HL-60 (cell line): ENCODE measurements around the gene NFAT5.

ENCODE experiments used
- DNase-seq, 2 experiments: peaks; one replicate each; pipeline ENCODE4 v3.0.0-alpha.2; 2010 to 2020; ENCODE audit warnings: low read depth in 1 of 2, low spot score in 1 of 2
- H3K27ac ChIP-seq: fragments of 250-450 bp; sonication (Bioruptor Pico); replicated peaks from 2 replicates; pipeline ENCODE4 v1.5.1; 2020; ENCODE audit warnings: mild to moderate bottlenecking, moderate library complexity
- H3K27me3 ChIP-seq: fragments of 250-450 bp; sonication (Bioruptor Pico); 2 replicates; pipeline ENCODE4 v1.5.1; 2021; ENCODE audit warnings: mild to moderate bottlenecking, moderate library complexity; ENCODE audit not compliant: insufficient read depth, poor library complexity, severe bottlenecking
- H3K4me3 ChIP-seq: replicated peaks from 2 replicates; pipeline ENCODE4 v1.5.1; 2011; ENCODE audit warnings: mild to moderate bottlenecking, control low read depth, low read length; ENCODE audit not compliant: insufficient read depth
- CTCF ChIP-seq: IDR thresholded peaks from one replicate; pipeline ENCODE4 v1.5.1; 2011; ENCODE audit warnings: low read length, control low read depth, inconsistent platforms; ENCODE audit not compliant: insufficient read depth
- GABPA ChIP-seq: IDR thresholded peaks from 2 replicates; pipeline ENCODE4 v1.6.1; 2012; ENCODE audit warnings: low read depth
- POLR2AphosphoS5 ChIP-seq: IDR thresholded peaks from 2 replicates; pipeline ENCODE4 v1.6.1; 2012; ENCODE audit warnings: low read depth
- SPI1 ChIP-seq: IDR thresholded peaks from 2 replicates; pipeline ENCODE4 v1.6.1; 2012; ENCODE audit warnings: low read depth, mild to moderate bottlenecking, borderline replicate concordance
- TF ChIP-seq, protein P1 (sequence below): IDR thresholded peaks from 2 replicates; pipeline ENCODE4 v1.6.1; 2012; ENCODE audit warnings: low read depth; ENCODE audit not compliant: insufficient replicate concordance

NFAT5 gene

GRCh38 chr16:69620573-69620972 is 54.8 kb downstream of the NFAT5 start:
- TF ChIP-seq, protein P1, sequence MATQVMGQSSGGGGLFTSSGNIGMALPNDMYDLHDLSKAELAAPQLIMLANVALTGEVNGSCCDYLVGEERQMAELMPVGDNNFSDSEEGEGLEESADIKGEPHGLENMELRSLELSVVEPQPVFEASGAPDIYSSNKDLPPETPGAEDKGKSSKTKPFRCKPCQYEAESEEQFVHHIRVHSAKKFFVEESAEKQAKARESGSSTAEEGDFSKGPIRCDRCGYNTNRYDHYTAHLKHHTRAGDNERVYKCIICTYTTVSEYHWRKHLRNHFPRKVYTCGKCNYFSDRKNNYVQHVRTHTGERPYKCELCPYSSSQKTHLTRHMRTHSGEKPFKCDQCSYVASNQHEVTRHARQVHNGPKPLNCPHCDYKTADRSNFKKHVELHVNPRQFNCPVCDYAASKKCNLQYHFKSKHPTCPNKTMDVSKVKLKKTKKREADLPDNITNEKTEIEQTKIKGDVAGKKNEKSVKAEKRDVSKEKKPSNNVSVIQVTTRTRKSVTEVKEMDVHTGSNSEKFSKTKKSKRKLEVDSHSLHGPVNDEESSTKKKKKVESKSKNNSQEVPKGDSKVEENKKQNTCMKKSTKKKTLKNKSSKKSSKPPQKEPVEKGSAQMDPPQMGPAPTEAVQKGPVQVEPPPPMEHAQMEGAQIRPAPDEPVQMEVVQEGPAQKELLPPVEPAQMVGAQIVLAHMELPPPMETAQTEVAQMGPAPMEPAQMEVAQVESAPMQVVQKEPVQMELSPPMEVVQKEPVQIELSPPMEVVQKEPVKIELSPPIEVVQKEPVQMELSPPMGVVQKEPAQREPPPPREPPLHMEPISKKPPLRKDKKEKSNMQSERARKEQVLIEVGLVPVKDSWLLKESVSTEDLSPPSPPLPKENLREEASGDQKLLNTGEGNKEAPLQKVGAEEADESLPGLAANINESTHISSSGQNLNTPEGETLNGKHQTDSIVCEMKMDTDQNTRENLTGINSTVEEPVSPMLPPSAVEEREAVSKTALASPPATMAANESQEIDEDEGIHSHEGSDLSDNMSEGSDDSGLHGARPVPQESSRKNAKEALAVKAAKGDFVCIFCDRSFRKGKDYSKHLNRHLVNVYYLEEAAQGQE, result no peak
- TF ChIP-seq POLR2AphosphoS5, result no peak
- TF ChIP-seq GABPA, result no peak
- TF ChIP-seq SPI1, result no peak
- no peak for TF ChIP-seq CTCF
- no peak for DNase-seq
- H3K27ac ChIP-seq, result no peak overlapping the region
- no peak overlapping the region for H3K4me3 ChIP-seq
- no peaks in the 10 kb centered on the region for H3K27me3 ChIP-seq

DNA sequence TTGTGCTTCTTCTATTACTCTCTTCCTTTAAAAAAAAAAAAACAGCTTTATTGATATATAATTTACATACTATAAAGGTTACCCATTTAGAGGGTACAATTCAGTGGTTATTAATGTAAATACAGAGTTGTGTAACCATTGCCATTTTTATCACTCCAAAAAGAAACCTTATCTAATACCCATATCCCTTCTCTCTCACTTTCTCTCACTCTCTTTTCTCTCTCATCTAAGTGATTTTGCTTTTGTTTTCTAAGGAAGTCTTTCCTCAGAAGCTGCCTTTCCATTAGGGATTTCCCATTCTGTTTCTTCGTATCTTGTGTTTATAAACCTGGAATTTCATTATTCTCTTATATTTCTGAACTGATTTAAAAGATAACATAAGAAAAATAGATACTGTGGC is 55.5 kb downstream of the NFAT5 start:
- TF ChIP-seq GABPA (no peak), CTCF (no peak), POLR2AphosphoS5 (no peak), SPI1 (no peak)
- TF ChIP-seq, protein P1, result no peak
- Histone ChIP-seq H3K27ac (no peak overlapping the region), H3K27me3 (no peaks in the 10 kb centered on the region), H3K4me3 (no peak overlapping the region)
- no peak for DNase-seq

- Histone ChIP-seq H3K27ac (no peak overlapping the region), H3K27me3 (no peaks in the 10 kb centered on the region), H3K4me3 (no peak overlapping the region)
- DNase-seq, result no peak
- TF ChIP-seq GABPA (no peak), CTCF (no peak), SPI1 (no peak), POLR2AphosphoS5 (no peak)
- TF ChIP-seq, protein P1, result no peak
These were observed 60.5 kb downstream of the NFAT5 start for GRCh38 chr16:69626256-69626655.
